HCT116 (cell line): ENCODE results near the gene SUSD3. TPM values are rescaled to one million over a fixed set of nuclear protein-coding genes. Genes with fewer than 3 reads are reported as not detected.

Experiments used
- ATAC-seq: fragments of 200-7000 bp; cut with Tn5 transposase; 2 replicates; pipeline ENCODE4 v1.9.1; 2020; ENCODE audit warnings: mild to moderate bottlenecking, moderate library complexity
- BruUV-seq: library from RNA; stranded (reverse); fragments of 400-500 nt; replicated peaks from 2 replicates; lab custom pipeline; 2021; lab: Mats Ljungman, UMichigan
- CTCF ChIA-PET: fragments of 300-600 bp; sonication (Branson Sonifier 250); formaldehyde crosslinking; loops from one replicate; lab custom pipeline; 2021; ENCODE audit warnings: antibody characterized with exemption; lab: Charles Lee
- POLR2A ChIA-PET: fragments of 300-600, 350-600 bp; sonication (Branson Sonifier 250); formaldehyde crosslinking; loops from one replicate; lab custom pipeline; 2021; ENCODE audit warnings: antibody characterized with exemption; lab: Charles Lee
- RAD21 ChIA-PET, 2 experiments: fragments of 300-600 bp; sonication (Branson Sonifier 250); formaldehyde crosslinking; loops; one replicate each; lab custom pipeline; 2023; ENCODE audit warnings: low total read pairs in 2 of 2; ENCODE audit not compliant: uncharacterized antibody in 2 of 2, unreplicated experiment in 2 of 2, low non-redundant PET in 1 of 2; lab: Charles Lee
- DNase-seq: peaks from one replicate; pipeline ENCODE4 v3.0.0-alpha.2; 2010; ENCODE audit warnings: low read depth, low spot score
- H2AFZ ChIP-seq: fragments of 200-600 bp; shearing (Covaris generic), sonication (generic); 2 replicates; pipeline ENCODE4 v1.6.1; 2017; ENCODE audit warnings: low read depth, mixed run types, mixed read lengths, antibody characterized with exemption, low read length; ENCODE audit not compliant: poor library complexity, severe bottlenecking
- H3K27ac ChIP-seq: 2 replicates; pipeline ENCODE4 v1.5.1; 2012; ENCODE audit warnings: low read depth, low read length
- H3K27me3 ChIP-seq: fragments of 200-600 bp; sonication (generic); 2 replicates; pipeline ENCODE4 v1.6.1; 2016; ENCODE audit warnings: mixed run types, low read length, mixed read lengths; ENCODE audit not compliant: insufficient read depth
- H3K36me3 ChIP-seq, 2 experiments: fragments of 200-500 bp in 1 of 2; fragments of 200-600 bp in 1 of 2; sonication (Bioruptor generic) in 1 of 2; sonication (generic) in 1 of 2; 2 replicates each; pipeline versions ENCODE4 v1.5.1 to v1.6.1; 2014 to 2016; ENCODE audit warnings: low read length in 2 of 2, inconsistent platforms in 1 of 2, mixed read lengths in 1 of 2, mixed run types in 1 of 2; ENCODE audit not compliant: insufficient read depth in 2 of 2, control insufficient read depth in 1 of 2
- H3K4me1 ChIP-seq, 2 experiments: fragments of 200-600 bp in 1 of 2; sonication (generic) in 1 of 2; 2 replicates each; pipeline versions ENCODE4 v1.5.1 to v1.6.1; 2012 to 2017; ENCODE audit warnings: low read length in 2 of 2, inconsistent platforms in 1 of 2, mild to moderate bottlenecking in 1 of 2, mixed read lengths in 1 of 2, mixed run types in 1 of 2, moderate library complexity in 1 of 2; ENCODE audit not compliant: insufficient read depth in 2 of 2, control insufficient read depth in 1 of 2
- H3K4me2 ChIP-seq: fragments of 200-600 bp; sonication (generic); 2 replicates; pipeline ENCODE4 v1.6.1; 2017; ENCODE audit warnings: mixed run types, low read length, mixed read lengths
- H3K4me3 ChIP-seq, 2 experiments: fragments of 200-600 bp in 1 of 2; sonication (generic) in 1 of 2; replicated peaks in 1 of 2; 2 replicates each; pipeline ENCODE4 v1.5.1; 2011 to 2016; ENCODE audit warnings: low read length in 2 of 2, control low read depth in 1 of 2, low read depth in 1 of 2, mild to moderate bottlenecking in 1 of 2, mixed read lengths in 1 of 2, mixed run types in 1 of 2
- H3K79me2 ChIP-seq: fragments of 200-600 bp; sonication (generic); 2 replicates; pipeline ENCODE4 v1.6.1; 2017; ENCODE audit warnings: mild to moderate bottlenecking, mixed run types, low read length, moderate library complexity, mixed read lengths; ENCODE audit not compliant: insufficient read depth
- H3K9ac ChIP-seq: fragments of 200-600 bp; sonication (generic); 2 replicates; pipeline ENCODE4 v1.6.1; 2016; ENCODE audit warnings: low read length, mixed read lengths
- H3K9me2 ChIP-seq: fragments of 200-600 bp; sonication (generic), shearing (Covaris generic); 2 replicates; pipeline ENCODE4 v1.6.1; 2017; ENCODE audit warnings: mixed run types, mild to moderate bottlenecking, moderate library complexity; ENCODE audit not compliant: insufficient read depth
- H3K9me3 ChIP-seq, 2 experiments: fragments of 200-500 bp in 1 of 2; fragments of 200-600 bp in 1 of 2; sonication (Bioruptor generic) in 1 of 2; sonication (generic) in 1 of 2; 2 replicates each; pipeline ENCODE4 v1.6.1; 2014 to 2017; ENCODE audit warnings: low read length in 2 of 2, mixed read lengths in 2 of 2, inconsistent platforms in 1 of 2, low read depth in 1 of 2, mild to moderate bottlenecking in 1 of 2, mixed run types in 1 of 2, moderate library complexity in 1 of 2; ENCODE audit not compliant: control insufficient read depth in 1 of 2, insufficient read depth in 1 of 2
- H4K20me1 ChIP-seq: fragments of 200-600 bp; sonication (generic), shearing (Covaris generic); 2 replicates; pipeline ENCODE4 v1.6.1; 2017; ENCODE audit warnings: mixed run types, mild to moderate bottlenecking, moderate library complexity; ENCODE audit not compliant: insufficient read depth
- CBX3 ChIP-seq: IDR thresholded peaks from 2 replicates; pipeline ENCODE4 v1.6.1; 2012; ENCODE audit warnings: low read depth
- EGR1 ChIP-seq: IDR thresholded peaks from 2 replicates; pipeline ENCODE4 v1.6.1; 2012; ENCODE audit warnings: low read depth
- ELF1 ChIP-seq: IDR thresholded peaks from 2 replicates; pipeline ENCODE4 v1.6.1; 2012; ENCODE audit warnings: low read depth, borderline replicate concordance
- EZH2 ChIP-seq: fragments of 200-600 bp; sonication (generic); IDR thresholded peaks from 2 replicates; pipeline ENCODE4 v1.6.1; 2017; ENCODE audit warnings: antibody characterized with exemption, mixed run types
- EZH2phosphoT487 ChIP-seq: fragments of 200-600 bp; IDR thresholded peaks from 2 replicates; pipeline ENCODE4 v1.6.1; 2018; ENCODE audit warnings: antibody characterized with exemption, borderline replicate concordance
- JUND ChIP-seq: IDR thresholded peaks from 2 replicates; pipeline ENCODE4 v1.6.1; 2012
- POLR2A ChIP-seq: IDR thresholded peaks from 2 replicates; pipeline ENCODE4 v1.7.0; 2011; ENCODE audit warnings: borderline replicate concordance; ENCODE audit not compliant: insufficient read depth, insufficient read length; ENCODE audit errors: extremely low read depth
- SP1 ChIP-seq: IDR thresholded peaks from 2 replicates; pipeline ENCODE4 v1.6.1; 2012; ENCODE audit warnings: low read depth
- SRF ChIP-seq: IDR thresholded peaks from 2 replicates; pipeline ENCODE4 v1.6.1; 2012; ENCODE audit warnings: low read depth
- TCF7L2 ChIP-seq: IDR thresholded peaks from 2 replicates; pipeline ENCODE4 v1.7.0; 2011; ENCODE audit warnings: borderline replicate concordance, inconsistent platforms; ENCODE audit not compliant: insufficient read depth, insufficient read length; ENCODE audit errors: extremely low read depth
- YY1 ChIP-seq: IDR thresholded peaks from 2 replicates; pipeline ENCODE4 v1.6.1; 2011; ENCODE audit warnings: low read length, low read depth, moderate library complexity, mild to moderate bottlenecking; ENCODE audit not compliant: insufficient replicate concordance; ENCODE audit errors: extremely low read depth
- ZFX ChIP-seq: fragments of 450-650 bp; IDR thresholded peaks from 2 replicates; pipeline ENCODE4 v1.6.1; 2017
- ZNF274 ChIP-seq: fragments of 200-500 bp; sonication (Bioruptor generic); IDR thresholded peaks from 2 replicates; pipeline ENCODE4 v1.6.1; 2014; ENCODE audit warnings: mild to moderate bottlenecking, low read depth, low read length, inconsistent platforms
- intact Hi-C: fragments of 100-400 bp; cut with micrococcal nuclease; formaldehyde crosslinking; loops from 2 replicates; pipeline ENCODE4 v1.10.0; 2022
- total RNA-seq: library from RNA; stranded (reverse); gene quantifications from one replicate; pipeline ENCODE4 v1.2.1, GENCODE V29; 2021; ENCODE audit not compliant: unreplicated experiment
- TF ChIP-seq, protein P1 (sequence below): IDR thresholded peaks from 2 replicates; pipeline ENCODE4 v1.6.1; 2011; ENCODE audit warnings: mild to moderate bottlenecking, low read length, moderate library complexity; ENCODE audit not compliant: insufficient replicate concordance; ENCODE audit errors: extremely low read depth
- TF ChIP-seq, protein P2 (sequence below), 3 experiments: fragments of 200-600 bp in 1 of 3; sonication (generic) in 1 of 3; IDR thresholded peaks in 2 of 3; conservative IDR thresholded peaks in 1 of 3; 2 replicates each; pipeline ENCODE4 v1.5.1; 2012 to 2017; ENCODE audit warnings: low read depth in 2 of 3, low read length in 2 of 3, antibody characterized with exemption in 1 of 3, borderline replicate concordance in 1 of 3, control low read depth in 1 of 3, mild to moderate bottlenecking in 1 of 3, mixed read lengths in 1 of 3, mixed run types in 1 of 3, moderate library complexity in 1 of 3; ENCODE audit not compliant: insufficient read depth in 1 of 3
- TF ChIP-seq, protein P3 (sequence below): IDR thresholded peaks from 2 replicates; pipeline ENCODE4 v1.6.1; 2012; ENCODE audit warnings: low read depth
- TF ChIP-seq, protein P4 (sequence below): IDR thresholded peaks from 2 replicates; pipeline ENCODE4 v1.6.1; 2012
- TF ChIP-seq, protein P5 (sequence below): IDR thresholded peaks from 2 replicates; pipeline ENCODE4 v1.6.1; 2012

Gene SUSD3
- total RNA-seq, 1 experiment from 2014 or later, result 11.3 TPM

DNA sequence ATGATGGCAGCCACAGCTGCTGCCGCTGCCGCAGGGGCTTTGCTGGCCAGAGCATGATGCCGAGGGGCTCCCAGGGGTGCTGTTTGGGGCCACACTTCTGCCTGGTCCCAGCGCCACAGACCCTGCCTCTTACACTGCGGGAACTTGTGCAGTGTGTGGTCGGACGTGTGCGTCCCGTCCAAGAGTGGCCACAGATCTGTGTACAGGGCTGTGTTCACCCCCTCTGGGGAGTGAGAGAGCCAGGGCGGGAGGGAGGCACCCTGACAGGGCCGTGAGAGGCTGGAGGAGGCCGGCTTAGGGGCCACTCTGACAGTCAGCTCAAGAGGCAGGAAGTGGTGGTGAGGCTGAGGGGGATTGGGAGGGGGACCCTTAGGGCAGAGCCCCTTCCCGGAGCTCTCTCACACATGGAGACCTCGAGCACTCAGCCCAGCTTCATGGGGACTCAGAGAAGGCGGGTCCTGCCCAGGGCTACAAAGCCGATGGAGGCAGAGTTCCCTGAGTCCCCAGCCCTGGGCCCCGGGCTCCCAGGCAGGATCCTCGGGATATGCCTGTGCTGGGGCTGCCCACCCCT, 24.4 kb downstream of the SUSD3 start:
- no peak overlapping the region for H2AFZ ChIP-seq
- no peaks in the 10 kb centered on the region for H3K27me3 ChIP-seq
- ChIA-PET CTCF (no interaction called here), RAD21 (no interaction called here), POLR2A (no interaction called here)
- BruUV-seq, result no TSS peak
- no peaks in the 10 kb centered on the region for H3K9me2 ChIP-seq
- no peak overlapping the region for H3K4me3 ChIP-seq
- H3K4me2 ChIP-seq, result no peak overlapping the region
- H3K9ac ChIP-seq, result no peak overlapping the region
- no peak for DNase-seq
- no peaks in the 10 kb centered on the region; a peak in 1 of 4 replicates for H3K9me3 ChIP-seq
- H3K36me3 ChIP-seq, result peaks cover 0 to 8% of the 10 kb centered on the region in 2 experiments; a peak in 2 of 4 replicates
- H4K20me1 ChIP-seq, result no peaks in the 10 kb centered on the region
- TF ChIP-seq POLR2A (no peak), TCF7L2 (no peak), EZH2 (no peak), EZH2phosphoT487 (no peak), JUND (no peak), ELF1 (no peak), CBX3 (no peak), EGR1 (no peak), SRF (no peak), SP1 (no peak), YY1 (no peak), ZNF274 (no peak), ZFX (no peak)
- TF ChIP-seq, protein P1, sequence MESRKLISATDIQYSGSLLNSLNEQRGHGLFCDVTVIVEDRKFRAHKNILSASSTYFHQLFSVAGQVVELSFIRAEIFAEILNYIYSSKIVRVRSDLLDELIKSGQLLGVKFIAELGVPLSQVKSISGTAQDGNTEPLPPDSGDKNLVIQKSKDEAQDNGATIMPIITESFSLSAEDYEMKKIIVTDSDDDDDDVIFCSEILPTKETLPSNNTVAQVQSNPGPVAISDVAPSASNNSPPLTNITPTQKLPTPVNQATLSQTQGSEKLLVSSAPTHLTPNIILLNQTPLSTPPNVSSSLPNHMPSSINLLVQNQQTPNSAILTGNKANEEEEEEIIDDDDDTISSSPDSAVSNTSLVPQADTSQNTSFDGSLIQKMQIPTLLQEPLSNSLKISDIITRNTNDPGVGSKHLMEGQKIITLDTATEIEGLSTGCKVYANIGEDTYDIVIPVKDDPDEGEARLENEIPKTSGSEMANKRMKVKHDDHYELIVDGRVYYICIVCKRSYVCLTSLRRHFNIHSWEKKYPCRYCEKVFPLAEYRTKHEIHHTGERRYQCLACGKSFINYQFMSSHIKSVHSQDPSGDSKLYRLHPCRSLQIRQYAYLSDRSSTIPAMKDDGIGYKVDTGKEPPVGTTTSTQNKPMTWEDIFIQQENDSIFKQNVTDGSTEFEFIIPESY, result no peak
- TF ChIP-seq, protein P2, sequence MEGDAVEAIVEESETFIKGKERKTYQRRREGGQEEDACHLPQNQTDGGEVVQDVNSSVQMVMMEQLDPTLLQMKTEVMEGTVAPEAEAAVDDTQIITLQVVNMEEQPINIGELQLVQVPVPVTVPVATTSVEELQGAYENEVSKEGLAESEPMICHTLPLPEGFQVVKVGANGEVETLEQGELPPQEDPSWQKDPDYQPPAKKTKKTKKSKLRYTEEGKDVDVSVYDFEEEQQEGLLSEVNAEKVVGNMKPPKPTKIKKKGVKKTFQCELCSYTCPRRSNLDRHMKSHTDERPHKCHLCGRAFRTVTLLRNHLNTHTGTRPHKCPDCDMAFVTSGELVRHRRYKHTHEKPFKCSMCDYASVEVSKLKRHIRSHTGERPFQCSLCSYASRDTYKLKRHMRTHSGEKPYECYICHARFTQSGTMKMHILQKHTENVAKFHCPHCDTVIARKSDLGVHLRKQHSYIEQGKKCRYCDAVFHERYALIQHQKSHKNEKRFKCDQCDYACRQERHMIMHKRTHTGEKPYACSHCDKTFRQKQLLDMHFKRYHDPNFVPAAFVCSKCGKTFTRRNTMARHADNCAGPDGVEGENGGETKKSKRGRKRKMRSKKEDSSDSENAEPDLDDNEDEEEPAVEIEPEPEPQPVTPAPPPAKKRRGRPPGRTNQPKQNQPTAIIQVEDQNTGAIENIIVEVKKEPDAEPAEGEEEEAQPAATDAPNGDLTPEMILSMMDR (IDR thresholded peaks at IDR 0.05 in 2 of 3, conservative IDR thresholded peaks at IDR 0.05 in 1 of 3; ENCODE audit: borderline replicate concordance in 1 of 3, insufficient read depth in 1 of 3, low read depth in 2 of 3, low read length in 2 of 3), result no peak
- TF ChIP-seq, protein P3, sequence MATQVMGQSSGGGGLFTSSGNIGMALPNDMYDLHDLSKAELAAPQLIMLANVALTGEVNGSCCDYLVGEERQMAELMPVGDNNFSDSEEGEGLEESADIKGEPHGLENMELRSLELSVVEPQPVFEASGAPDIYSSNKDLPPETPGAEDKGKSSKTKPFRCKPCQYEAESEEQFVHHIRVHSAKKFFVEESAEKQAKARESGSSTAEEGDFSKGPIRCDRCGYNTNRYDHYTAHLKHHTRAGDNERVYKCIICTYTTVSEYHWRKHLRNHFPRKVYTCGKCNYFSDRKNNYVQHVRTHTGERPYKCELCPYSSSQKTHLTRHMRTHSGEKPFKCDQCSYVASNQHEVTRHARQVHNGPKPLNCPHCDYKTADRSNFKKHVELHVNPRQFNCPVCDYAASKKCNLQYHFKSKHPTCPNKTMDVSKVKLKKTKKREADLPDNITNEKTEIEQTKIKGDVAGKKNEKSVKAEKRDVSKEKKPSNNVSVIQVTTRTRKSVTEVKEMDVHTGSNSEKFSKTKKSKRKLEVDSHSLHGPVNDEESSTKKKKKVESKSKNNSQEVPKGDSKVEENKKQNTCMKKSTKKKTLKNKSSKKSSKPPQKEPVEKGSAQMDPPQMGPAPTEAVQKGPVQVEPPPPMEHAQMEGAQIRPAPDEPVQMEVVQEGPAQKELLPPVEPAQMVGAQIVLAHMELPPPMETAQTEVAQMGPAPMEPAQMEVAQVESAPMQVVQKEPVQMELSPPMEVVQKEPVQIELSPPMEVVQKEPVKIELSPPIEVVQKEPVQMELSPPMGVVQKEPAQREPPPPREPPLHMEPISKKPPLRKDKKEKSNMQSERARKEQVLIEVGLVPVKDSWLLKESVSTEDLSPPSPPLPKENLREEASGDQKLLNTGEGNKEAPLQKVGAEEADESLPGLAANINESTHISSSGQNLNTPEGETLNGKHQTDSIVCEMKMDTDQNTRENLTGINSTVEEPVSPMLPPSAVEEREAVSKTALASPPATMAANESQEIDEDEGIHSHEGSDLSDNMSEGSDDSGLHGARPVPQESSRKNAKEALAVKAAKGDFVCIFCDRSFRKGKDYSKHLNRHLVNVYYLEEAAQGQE, result no peak
- TF ChIP-seq, protein P4, sequence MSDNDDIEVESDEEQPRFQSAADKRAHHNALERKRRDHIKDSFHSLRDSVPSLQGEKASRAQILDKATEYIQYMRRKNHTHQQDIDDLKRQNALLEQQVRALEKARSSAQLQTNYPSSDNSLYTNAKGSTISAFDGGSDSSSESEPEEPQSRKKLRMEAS, result no peak
- TF ChIP-seq, protein P5, sequence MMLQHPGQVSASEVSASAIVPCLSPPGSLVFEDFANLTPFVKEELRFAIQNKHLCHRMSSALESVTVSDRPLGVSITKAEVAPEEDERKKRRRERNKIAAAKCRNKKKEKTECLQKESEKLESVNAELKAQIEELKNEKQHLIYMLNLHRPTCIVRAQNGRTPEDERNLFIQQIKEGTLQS, result no peak
- no peaks in the 10 kb centered on the region for H3K4me1 ChIP-seq
- intact Hi-C loops, result no loop called here
- no peak for ATAC-seq
- H3K27ac ChIP-seq, result no peak overlapping the region
- H3K79me2 ChIP-seq, result no peaks in the 10 kb centered on the region
